BLaER1 treated with 17β-estradiol and CSF1 and Interleukin-3, amounts not matched to agents 10 nM and 100 nM (cell line): ENCODE results near the gene STIM1.

ENCODE experiments used
- H3K27ac ChIP-seq, 11 experiments: shearing (Covaris generic); formaldehyde crosslinking; 2 replicates each; pipeline ENCODE4 v1.8.1; 2022
- H3K27me3 ChIP-seq, 11 experiments: shearing (Covaris generic); formaldehyde crosslinking; 2 replicates each; pipeline ENCODE4 v1.8.1; 2022
- H3K36me3 ChIP-seq, 11 experiments: shearing (Covaris generic); formaldehyde crosslinking; 2 replicates each; pipeline ENCODE4 v1.8.1; 2022
- H3K4me1 ChIP-seq, 10 experiments: shearing (Covaris generic); formaldehyde crosslinking; 2 replicates each; pipeline ENCODE4 v1.8.1; 2022
- H3K4me2 ChIP-seq, 11 experiments: shearing (Covaris generic); formaldehyde crosslinking; 2 replicates each; pipeline ENCODE4 v1.8.1; 2022
- H3K4me3 ChIP-seq, 10 experiments: shearing (Covaris generic); formaldehyde crosslinking; 2 replicates each; pipeline ENCODE4 v1.8.1; 2022
- H3K9ac ChIP-seq, 11 experiments: shearing (Covaris generic); formaldehyde crosslinking; 2 replicates each; pipeline ENCODE4 v1.8.1; 2022
- H3K9me3 ChIP-seq, 11 experiments: shearing (Covaris generic); formaldehyde crosslinking; replicated peaks in 1 of 11; 2 replicates each; pipeline ENCODE4 v1.8.1; 2022
- H4K20me1 ChIP-seq, 11 experiments: shearing (Covaris generic); formaldehyde crosslinking; 2 replicates each; pipeline ENCODE4 v1.8.1; 2022
- Cebpa-rat ChIP-seq, 11 experiments: shearing (Covaris generic); IDR thresholded peaks; 2 replicates each; pipeline ENCODE4 v1.8.1; 2022

Gene STIM1

DNA sequence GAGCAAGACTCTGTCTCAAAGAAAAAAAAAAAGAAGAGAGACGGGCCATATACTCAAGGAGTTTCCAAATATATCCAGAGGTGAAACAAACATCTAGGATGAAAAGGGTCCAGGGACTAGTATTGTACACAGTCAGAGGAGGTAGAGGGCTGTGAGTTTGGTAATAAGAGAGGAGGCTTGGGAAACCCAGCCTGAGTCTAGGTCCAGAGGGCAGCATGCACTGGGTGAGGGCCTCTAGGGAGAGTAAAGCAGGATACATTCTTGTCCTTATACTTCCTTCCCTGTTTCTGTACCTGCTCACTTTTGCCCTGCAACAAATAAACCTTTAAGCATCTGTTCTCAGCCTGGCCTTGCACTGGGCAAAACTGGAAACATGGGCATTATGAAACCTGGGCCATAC, 31.5 kb downstream of the STIM1 start:
- H4K20me1 ChIP-seq, result peaks cover 0 to 30% (median 0%) of the 10 kb centered on the region in 11 experiments; a peak in 6 of 22 replicates
- peak overlapping the region; percentile 7 to 82 (median 56); a peak in 21 of 22 replicates for H3K4me2 ChIP-seq
- no peaks in the 10 kb centered on the region for H3K27me3 ChIP-seq
- H3K9me3 ChIP-seq, result peaks cover 0 to 5% (median 3%) of the 10 kb centered on the region in 11 experiments; a peak in 2 of 22 replicates
- peak overlapping the region in 2 of 11 experiments; percentile 8 to 36; a peak in 2 of 22 replicates for H3K9ac ChIP-seq
- peak overlapping the region in 3 of 11 experiments; percentile 17 to 47 (median 37); a peak in 4 of 22 replicates for H3K27ac ChIP-seq
- H3K4me1 ChIP-seq, result peaks cover 55 to 100% (median 82%) of the 10 kb centered on the region in 10 experiments
- no peak for TF ChIP-seq Cebpa-rat (IDR thresholded peaks at IDR 0.05)
- peaks cover 0 to 8% (median 0%) of the 10 kb centered on the region in 11 experiments; a peak in 1 of 22 replicates for H3K36me3 ChIP-seq
- no peak overlapping the region for H3K4me3 ChIP-seq

DNA sequence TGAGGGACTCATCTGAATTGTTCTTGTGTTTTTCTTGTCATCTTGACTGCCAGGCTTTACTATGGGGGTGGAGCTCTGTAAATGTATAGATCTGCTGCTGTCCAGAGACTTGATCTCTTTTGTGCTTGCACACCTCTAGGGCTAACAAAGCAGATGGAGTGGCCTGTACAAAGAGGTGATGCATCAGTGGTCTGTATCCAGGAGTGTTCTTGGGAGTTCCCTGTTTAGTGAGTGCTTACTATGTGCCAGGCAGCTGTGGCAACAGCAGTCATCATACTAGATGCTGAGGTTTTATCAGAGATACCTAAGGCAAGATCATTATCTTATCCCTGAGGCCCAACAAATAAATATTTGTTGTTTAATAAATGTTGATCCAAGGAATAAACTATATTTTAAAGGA, 33.4 kb downstream of the STIM1 start:
- Histone ChIP-seq H3K9me3 (peaks cover 0 to 3% (median 0%) of the 10 kb centered on the region in 11 experiments; a peak in 2 of 22 replicates), H3K27ac (no peak overlapping the region), H3K4me1 (peaks cover 72 to 100% (median 87%) of the 10 kb centered on the region in 10 experiments), H3K4me3 (no peak overlapping the region), H3K36me3 (peaks cover 0 to 12% (median 0%) of the 10 kb centered on the region in 11 experiments; a peak in 1 of 22 replicates), H3K4me2 (peak overlapping the region in 6 of 11 experiments; percentile 24 to 82 (median 62); a peak in 9 of 22 replicates), H3K27me3 (no peaks in the 10 kb centered on the region), H4K20me1 (peaks cover 0 to 30% (median 0%) of the 10 kb centered on the region in 11 experiments; a peak in 6 of 22 replicates), H3K9ac (no peak overlapping the region)
- TF ChIP-seq Cebpa-rat (IDR thresholded peaks at IDR 0.05), result no peak

DNA sequence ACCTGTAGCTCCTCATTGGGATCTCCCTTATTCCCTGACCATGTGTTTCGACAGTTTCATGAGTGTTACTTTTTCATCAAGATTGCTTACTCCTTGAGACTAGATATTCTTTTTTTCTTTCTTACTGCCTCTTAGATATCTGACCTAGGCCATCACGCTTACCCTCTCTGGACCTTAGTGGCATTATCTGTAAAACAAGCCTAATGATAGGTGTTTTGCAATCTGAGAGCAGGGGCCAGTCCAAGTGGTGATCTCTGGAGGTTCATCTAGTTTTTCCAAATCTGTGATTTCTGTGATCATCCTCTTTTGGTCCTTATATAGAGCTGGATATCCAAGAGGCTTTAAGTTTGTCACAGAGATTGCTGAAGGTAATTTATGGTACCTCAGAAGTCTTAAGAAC, 34.5 kb downstream of the STIM1 start:
- H3K4me1 ChIP-seq, result peaks cover 79 to 100% (median 88%) of the 10 kb centered on the region in 10 experiments

DNA sequence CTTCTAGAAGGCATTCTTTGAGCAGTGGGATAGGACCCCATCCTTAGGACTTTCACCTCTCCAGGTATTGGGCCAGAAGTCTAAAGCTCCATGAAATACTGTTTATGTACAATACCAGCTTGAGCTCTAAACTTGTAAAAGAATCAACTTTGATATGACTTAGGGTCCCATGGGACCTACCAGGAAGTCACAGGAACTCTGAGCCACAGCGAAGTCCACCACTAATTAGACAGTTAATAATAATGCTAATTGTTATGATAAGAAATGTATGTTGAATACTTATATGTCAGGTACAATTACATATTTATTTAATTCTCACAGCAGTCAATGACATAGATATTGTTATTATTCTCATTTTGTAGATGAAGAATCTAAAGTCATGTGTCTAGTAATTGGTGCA, 35.3 kb downstream of the STIM1 start:
- peaks cover 0 to 12% (median 0%) of the 10 kb centered on the region in 11 experiments; a peak in 1 of 22 replicates for H3K36me3 ChIP-seq
- H4K20me1 ChIP-seq, result peaks cover 0 to 30% (median 3%) of the 10 kb centered on the region in 11 experiments; a peak in 8 of 22 replicates
- peak overlapping the region in 2 of 11 experiments; percentile 20 to 31; a peak in 2 of 22 replicates for H3K27ac ChIP-seq
- no peak overlapping the region for H3K4me3 ChIP-seq
- H3K4me2 ChIP-seq, result peak overlapping the region; percentile 38 to 97 (median 85); a peak in 21 of 22 replicates
- H3K4me1 ChIP-seq, result peaks cover 79 to 97% (median 87%) of the 10 kb centered on the region in 10 experiments
- no peaks in the 10 kb centered on the region for H3K9me3 ChIP-seq
- no peak overlapping the region for H3K9ac ChIP-seq
- no peaks in the 10 kb centered on the region for H3K27me3 ChIP-seq
- no peak for TF ChIP-seq Cebpa-rat (IDR thresholded peaks at IDR 0.05)

More for the DNA sequence above, 34.5 kb downstream of the STIM1 start:
- Histone ChIP-seq H3K9me3 (peaks cover 0 to 3% (median 0%) of the 10 kb centered on the region in 11 experiments; a peak in 1 of 22 replicates), H3K36me3 (peaks cover 0 to 12% (median 0%) of the 10 kb centered on the region in 11 experiments; a peak in 1 of 22 replicates), H4K20me1 (peaks cover 0 to 30% (median under 1%) of the 10 kb centered on the region in 11 experiments; a peak in 8 of 22 replicates), H3K9ac (no peak overlapping the region; a peak in 1 of 22 replicates), H3K4me2 (peak overlapping the region; percentile 38 to 97 (median 85); a peak in 21 of 22 replicates), H3K27ac (peak overlapping the region in 5 of 11 experiments; percentile 17 to 35 (median 20); a peak in 7 of 22 replicates), H3K4me3 (no peak overlapping the region), H3K27me3 (no peaks in the 10 kb centered on the region)
- no peak for TF ChIP-seq Cebpa-rat (IDR thresholded peaks at IDR 0.05)

DNA sequence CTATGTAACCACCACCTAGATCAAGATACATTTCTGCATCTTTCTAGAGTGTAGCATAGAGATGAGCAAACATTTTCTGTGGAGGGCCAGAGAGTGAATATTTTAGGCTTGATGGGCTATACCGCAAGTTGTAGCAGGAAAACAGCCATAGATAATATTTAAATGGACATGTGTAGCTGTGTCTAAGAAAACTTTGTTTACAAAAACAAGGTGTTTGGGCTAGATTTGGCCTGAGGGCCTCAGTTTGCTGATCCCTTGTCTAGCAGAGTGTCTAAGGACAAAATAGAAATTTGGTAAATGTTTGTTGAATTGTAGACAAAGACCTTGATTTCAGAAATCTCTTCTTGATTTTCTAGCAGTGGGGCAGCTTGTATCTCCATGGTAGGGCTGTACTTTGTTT, 36.3 kb downstream of the STIM1 start:
- peak overlapping the region in 6 of 11 experiments; percentile 13 to 99 (median 64); a peak in 9 of 22 replicates for H3K27ac ChIP-seq

DNA sequence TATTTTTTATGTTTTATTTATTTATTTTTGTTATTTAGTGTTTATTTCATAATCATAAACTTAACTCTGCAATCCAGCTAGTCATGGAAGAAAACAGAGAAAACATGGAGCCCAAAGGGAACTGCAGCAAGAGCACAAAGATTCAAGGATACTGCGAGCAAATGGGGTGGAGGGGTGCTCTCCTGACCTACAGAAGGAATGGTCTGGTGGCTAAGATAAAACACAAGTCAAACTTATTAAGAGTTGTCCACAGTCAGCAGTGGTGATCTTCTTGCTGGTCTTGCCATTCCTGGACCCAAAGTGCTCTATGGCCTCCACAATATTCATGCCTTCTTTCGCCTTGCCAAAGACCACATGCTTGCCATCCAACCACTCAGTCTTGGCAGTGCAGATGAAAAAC, 36.7 kb downstream of the STIM1 start:
- H3K27me3 ChIP-seq, result no peaks in the 10 kb centered on the region
- H4K20me1 ChIP-seq, result peaks cover 0 to 26% (median 3%) of the 10 kb centered on the region in 11 experiments; a peak in 8 of 22 replicates
- H3K9ac ChIP-seq, result no peak overlapping the region
- TF ChIP-seq Cebpa-rat (IDR thresholded peaks at IDR 0.05), result no peak
- H3K4me1 ChIP-seq, result peaks cover 66 to 97% (median 85%) of the 10 kb centered on the region in 10 experiments
- no peaks in the 10 kb centered on the region; a peak in 1 of 22 replicates for H3K9me3 ChIP-seq
- no peak overlapping the region for H3K4me3 ChIP-seq
- H3K36me3 ChIP-seq, result peaks cover 0 to 14% (median 0%) of the 10 kb centered on the region in 11 experiments; a peak in 1 of 22 replicates
- H3K4me2 ChIP-seq, result peak overlapping the region; percentile 77 to 97 (median 85)
- peak overlapping the region in 8 of 11 experiments; percentile 14 to 99 (median 95); a peak in 11 of 22 replicates for H3K27ac ChIP-seq

More for the DNA sequence above, 36.3 kb downstream of the STIM1 start:
- no peak overlapping the region for H3K4me3 ChIP-seq
- H3K27me3 ChIP-seq, result no peaks in the 10 kb centered on the region
- H3K4me2 ChIP-seq, result peak overlapping the region; percentile 77 to 97 (median 85); a peak in 18 of 22 replicates
- TF ChIP-seq Cebpa-rat (IDR thresholded peaks at IDR 0.05), result no peak
- peaks cover 0 to 12% (median 0%) of the 10 kb centered on the region in 11 experiments; a peak in 1 of 22 replicates for H3K36me3 ChIP-seq
- H3K4me1 ChIP-seq, result peaks cover 70 to 97% (median 87%) of the 10 kb centered on the region in 10 experiments
- no peaks in the 10 kb centered on the region for H3K9me3 ChIP-seq
- peaks cover 0 to 30% (median 3%) of the 10 kb centered on the region in 11 experiments; a peak in 8 of 22 replicates for H4K20me1 ChIP-seq
- H3K9ac ChIP-seq, result no peak overlapping the region

DNA sequence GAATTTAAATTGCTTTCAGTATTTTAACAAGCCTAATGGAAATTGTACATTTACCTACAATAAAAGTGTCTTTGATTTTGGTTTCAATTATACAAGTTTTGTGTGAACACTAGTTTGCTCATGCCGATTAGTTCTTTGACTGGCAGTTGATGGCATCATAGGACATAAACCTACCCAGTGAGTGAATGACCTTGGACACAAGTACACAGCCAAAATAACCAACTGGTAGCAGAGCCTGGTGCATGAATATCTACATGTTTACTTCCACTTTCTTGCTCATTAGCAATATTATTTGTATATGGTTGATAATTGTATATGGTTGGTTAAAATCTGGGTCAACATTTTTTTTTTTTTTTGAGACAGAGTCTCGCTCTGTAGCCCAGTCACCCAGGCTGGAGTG, 37.8 kb downstream of the STIM1 start:
- TF ChIP-seq Cebpa-rat (IDR thresholded peaks at IDR 0.05), result no peak
- H3K4me2 ChIP-seq, result peak overlapping the region; percentile 77 to 97 (median 85)
- no peaks in the 10 kb centered on the region for H3K27me3 ChIP-seq
- no peaks in the 10 kb centered on the region; a peak in 1 of 22 replicates for H3K9me3 ChIP-seq
- peak overlapping the region; percentile 85 to 99 (median 94) for H3K27ac ChIP-seq
- H3K9ac ChIP-seq, result peak overlapping the region; percentile 73 to 89 (median 80); a peak in 20 of 22 replicates
- peak overlapping the region in 8 of 10 experiments; percentile 15 to 50 (median 36); a peak in 11 of 20 replicates for H3K4me3 ChIP-seq
- H4K20me1 ChIP-seq, result peaks cover 0 to 15% (median 3%) of the 10 kb centered on the region in 11 experiments; a peak in 7 of 22 replicates
- peaks cover 54 to 87% (median 74%) of the 10 kb centered on the region in 10 experiments for H3K4me1 ChIP-seq
- H3K36me3 ChIP-seq, result peaks cover 0 to 15% (median 0%) of the 10 kb centered on the region in 11 experiments; a peak in 1 of 22 replicates

DNA sequence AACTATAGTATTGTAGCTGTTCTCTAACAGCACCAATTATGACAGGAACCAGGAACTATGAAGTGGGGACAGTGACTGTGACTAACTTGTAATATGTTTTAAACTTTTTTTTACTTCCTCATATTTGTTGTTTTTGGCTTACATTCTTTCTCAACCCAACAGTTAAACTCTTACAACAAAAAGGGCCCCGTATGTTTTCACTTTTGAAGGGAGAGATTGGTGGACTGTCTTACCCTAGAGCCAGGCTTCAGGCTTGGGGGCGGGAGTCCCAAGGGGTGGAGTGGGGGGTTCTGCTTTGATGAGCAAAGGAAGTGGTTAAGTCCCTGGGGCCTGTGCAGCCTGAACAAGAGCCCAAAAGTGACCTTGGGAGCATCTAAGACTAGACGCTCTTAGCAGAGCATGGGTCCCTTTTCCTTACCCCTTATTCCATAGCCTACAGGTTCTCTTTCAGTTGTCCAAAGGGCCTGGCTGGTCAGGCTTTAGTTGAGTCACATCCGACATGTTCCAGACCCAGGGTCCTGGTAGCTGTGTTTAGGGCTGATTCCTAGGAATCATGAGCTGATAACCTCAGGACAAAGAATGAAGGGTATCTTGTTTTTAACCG, 38.8 kb downstream of the STIM1 start:
- Histone ChIP-seq H3K4me3 (peak overlapping the region in 9 of 10 experiments; percentile 23 to 50 (median 45); a peak in 15 of 20 replicates), H3K27ac (peak overlapping the region; percentile 85 to 99 (median 94)), H3K4me2 (peak overlapping the region; percentile 77 to 97 (median 85))

More for the DNA sequence above, 38.8 kb downstream of the STIM1 start:
- Histone ChIP-seq H3K9ac (peak overlapping the region; percentile 73 to 89 (median 80)), H3K9me3 (no peaks in the 10 kb centered on the region; a peak in 1 of 22 replicates), H4K20me1 (peaks cover 0 to 12% (median 0%) of the 10 kb centered on the region in 11 experiments; a peak in 4 of 22 replicates), H3K27me3 (no peaks in the 10 kb centered on the region), H3K36me3 (peaks cover 0 to 10% (median 0%) of the 10 kb centered on the region in 11 experiments; a peak in 1 of 22 replicates), H3K4me1 (peaks cover 52 to 78% (median 68%) of the 10 kb centered on the region in 10 experiments)
- TF ChIP-seq Cebpa-rat (IDR thresholded peaks at IDR 0.05), result peak in 6 of 11 experiments; percentile 37 to 81 (median 67); a peak in 10 of 22 replicates
